Measurements from ENCODE around the gene NRIP1.

Gene NRIP1

DNA sequence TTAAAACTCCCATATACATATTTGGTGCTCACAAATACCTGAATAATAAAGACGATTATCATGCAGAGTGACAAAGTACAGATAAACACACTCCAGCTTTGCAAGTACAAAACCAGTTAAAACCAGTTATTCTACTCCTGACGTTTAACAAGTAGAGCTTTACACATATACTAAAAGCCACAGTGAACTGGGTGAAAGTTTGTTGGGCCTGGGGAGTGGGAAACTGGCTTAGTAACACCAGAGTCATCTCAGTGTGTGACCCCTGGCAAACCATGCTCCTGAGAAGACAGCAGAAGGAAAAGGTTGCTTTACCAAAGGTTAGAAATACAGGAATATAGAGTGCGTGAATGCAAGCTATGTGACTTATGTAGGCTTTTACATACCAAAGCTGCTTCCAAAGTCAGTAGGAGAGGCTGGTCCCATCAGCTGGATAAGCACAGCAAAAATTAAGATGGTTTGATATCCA is 148.1 kb downstream of the NRIP1 start:
- DNase-seq (ENCODE audit: low read depth in 2 of 2) = no peak

DNA sequence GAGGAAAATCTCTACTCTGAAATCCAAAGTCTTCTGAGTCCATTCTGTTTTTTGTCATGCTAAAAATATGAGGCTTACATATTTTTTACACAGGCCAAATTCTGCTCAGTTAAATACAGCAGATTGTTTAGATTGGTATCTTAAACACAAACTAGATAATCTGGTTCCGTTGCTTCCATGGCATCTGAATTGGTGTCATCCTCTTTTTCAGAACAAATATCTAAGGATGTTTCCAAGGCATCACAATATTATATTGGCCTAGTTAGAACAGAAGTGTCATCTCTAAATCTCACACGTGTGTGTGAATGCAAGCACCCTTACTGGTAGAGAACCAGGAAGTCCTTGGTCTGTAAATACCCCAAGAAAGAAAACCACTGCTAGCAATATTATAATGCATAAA is 151.2 kb downstream of the NRIP1 start:
- no peak for DNase-seq (ENCODE audit: low read depth in 2 of 2)

DNA sequence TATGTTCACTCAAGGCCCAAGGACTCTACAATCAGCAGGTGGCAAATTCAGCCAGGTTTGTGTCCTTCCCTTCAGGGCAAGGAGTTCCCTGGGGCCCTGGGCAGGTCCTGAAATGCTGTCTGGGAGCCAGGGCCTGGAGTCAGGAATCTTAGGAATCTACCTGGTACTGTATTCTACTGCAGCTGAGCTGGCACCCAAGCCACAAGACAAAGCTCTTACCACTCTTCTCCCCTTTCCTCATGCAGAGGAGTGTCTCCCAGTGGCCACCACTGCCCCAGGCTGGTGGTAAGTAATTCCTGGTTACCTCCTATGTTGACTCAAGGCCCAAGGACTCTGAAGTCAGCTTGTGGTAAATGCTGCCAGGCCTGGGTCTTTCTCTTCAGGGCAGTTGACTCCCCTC is 153.4 kb downstream of the NRIP1 start:
- no peak for DNase-seq (ENCODE audit: low read depth in 2 of 2)
